ENCODE measurements around the gene CYLD. TPM values are rescaled to one million over a fixed set of nuclear protein-coding genes. Genes with fewer than 3 reads are reported as not detected.

The CYLD gene
- total RNA-seq, 1 donor from 2014 or later, result 33.2 TPM

DNA sequence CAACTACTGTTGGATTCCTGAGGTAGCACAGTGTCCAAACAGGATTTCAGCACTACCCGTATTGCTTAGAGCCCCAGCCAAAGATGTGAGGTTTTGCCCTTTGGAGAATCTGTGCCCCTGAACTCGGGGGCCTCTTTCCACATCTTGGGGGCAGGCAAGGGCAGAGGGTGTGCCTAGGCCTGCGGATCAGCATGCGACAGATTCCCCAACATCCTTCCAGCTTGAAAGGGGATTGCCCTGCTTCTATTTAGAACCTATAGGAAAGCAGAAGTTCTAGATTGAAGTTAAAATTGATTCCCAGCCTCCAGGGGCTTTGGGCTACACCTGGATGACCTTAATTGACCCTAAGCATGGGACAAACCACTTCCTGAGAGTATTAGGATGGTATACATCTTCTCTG lies 28.9 kb upstream of the CYLD start:
- Histone ChIP-seq H3K4me1 (peaks cover 0 to 8% of the 10 kb centered on the region in 2 donors), H3K9me3 (no peaks in the 10 kb centered on the region), H3K4me3 (no peak overlapping the region), H3K36me3 (no peaks in the 10 kb centered on the region), H3K27ac (no peak overlapping the region), H3K27me3 (no peaks in the 10 kb centered on the region)
- no peak for DNase-seq (ENCODE audit: low spot score in 2 of 2)
- intact Hi-C loops (cut with DNase I), result no loop called here
- TF ChIP-seq, protein P1, sequence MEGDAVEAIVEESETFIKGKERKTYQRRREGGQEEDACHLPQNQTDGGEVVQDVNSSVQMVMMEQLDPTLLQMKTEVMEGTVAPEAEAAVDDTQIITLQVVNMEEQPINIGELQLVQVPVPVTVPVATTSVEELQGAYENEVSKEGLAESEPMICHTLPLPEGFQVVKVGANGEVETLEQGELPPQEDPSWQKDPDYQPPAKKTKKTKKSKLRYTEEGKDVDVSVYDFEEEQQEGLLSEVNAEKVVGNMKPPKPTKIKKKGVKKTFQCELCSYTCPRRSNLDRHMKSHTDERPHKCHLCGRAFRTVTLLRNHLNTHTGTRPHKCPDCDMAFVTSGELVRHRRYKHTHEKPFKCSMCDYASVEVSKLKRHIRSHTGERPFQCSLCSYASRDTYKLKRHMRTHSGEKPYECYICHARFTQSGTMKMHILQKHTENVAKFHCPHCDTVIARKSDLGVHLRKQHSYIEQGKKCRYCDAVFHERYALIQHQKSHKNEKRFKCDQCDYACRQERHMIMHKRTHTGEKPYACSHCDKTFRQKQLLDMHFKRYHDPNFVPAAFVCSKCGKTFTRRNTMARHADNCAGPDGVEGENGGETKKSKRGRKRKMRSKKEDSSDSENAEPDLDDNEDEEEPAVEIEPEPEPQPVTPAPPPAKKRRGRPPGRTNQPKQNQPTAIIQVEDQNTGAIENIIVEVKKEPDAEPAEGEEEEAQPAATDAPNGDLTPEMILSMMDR (IDR thresholded peaks at IDR 0.05), result no peak

DNA sequence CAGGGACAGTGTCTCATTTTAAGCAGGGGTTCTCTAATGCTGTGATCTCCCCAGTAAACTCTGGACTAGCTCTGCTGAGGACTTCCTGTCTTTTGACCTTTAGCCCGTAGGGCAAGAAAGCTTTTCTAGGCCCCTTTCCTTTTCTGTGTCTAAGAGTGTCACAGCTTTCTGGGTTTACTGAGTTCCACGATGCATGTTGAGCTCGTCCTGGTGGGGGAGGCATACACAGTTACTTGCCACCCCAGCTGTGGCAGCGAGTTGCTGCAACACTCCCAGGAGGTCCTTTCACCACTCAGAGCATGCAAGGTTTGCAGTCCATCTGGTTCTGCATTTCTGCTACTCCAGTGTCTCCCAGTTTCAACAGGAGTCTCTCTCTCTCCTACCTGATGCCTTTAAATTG lies 24.8 kb upstream of the CYLD start:
- Histone ChIP-seq H3K9me3 (no peaks in the 10 kb centered on the region), H3K27ac (no peak overlapping the region), H3K4me3 (no peak overlapping the region), H3K27me3 (no peaks in the 10 kb centered on the region), H3K4me1 (peaks cover 0 to under 1% of the 10 kb centered on the region in 2 donors), H3K36me3 (no peaks in the 10 kb centered on the region)
- intact Hi-C loops (cut with DNase I), result no loop called here
- TF ChIP-seq, protein P1 (IDR thresholded peaks at IDR 0.05), result no peak
- DNase-seq (ENCODE audit: low spot score in 2 of 2), result no peak

DNA sequence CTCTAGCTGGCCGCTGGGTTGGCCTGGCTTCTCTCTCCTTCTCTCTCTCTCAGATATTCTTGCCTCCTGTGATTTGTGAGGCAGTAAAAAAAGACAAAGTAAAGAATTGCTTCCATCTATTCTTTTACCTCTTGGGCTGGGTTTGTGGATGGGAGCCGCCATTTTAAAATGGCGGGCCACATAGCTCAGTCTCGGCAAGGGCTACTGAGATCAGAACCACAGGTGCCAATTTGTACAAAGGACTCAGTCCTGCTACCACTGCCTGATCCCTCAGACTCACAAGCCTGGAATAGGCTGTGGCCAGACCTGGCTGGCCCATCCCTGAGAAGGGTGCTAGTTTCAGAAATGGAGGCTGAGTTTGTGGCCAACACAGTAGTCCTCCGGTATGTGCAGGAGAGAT lies 24.4 kb upstream of the CYLD start:
- TF ChIP-seq, protein P1 (IDR thresholded peaks at IDR 0.05), result no peak
- Histone ChIP-seq H3K27ac (no peak overlapping the region), H3K36me3 (no peaks in the 10 kb centered on the region), H3K9me3 (no peaks in the 10 kb centered on the region), H3K27me3 (no peaks in the 10 kb centered on the region), H3K4me1 (no peaks in the 10 kb centered on the region), H3K4me3 (no peak overlapping the region)
- no peak for DNase-seq (ENCODE audit: low spot score in 2 of 2)
- intact Hi-C loops (cut with DNase I), result no loop called here

DNA sequence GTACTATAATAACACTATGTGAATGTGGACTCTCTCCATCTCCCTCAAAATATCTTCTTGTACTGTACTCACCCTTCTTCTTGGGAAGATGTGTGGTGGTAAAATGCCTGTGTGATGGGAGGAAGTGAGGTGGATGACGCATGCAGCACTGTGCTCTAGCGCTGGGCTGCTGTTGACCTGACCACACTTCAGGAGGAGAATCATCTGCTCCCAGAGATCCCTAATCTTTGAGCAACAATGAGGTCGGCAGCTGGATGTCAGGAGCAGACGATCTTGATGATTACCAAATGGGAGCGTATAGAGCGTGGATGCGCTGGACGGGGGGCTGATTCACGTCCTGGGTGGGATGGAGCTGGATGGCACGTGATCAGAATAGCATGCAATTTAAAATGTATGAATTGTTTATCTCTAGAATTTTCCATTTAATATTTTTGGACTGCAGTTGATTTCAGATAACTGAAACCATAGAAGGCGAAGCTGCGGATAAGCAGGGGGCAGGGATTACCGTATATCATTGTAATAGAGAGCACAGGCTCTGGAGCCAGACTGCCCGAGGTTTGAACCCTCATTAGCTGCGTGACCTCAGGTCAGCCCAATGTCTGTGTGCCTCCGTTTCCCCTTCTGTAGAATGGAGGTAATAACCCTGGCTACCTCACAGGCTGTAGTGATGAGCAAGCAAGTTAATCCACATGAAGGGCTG lies 23.7 kb upstream of the CYLD start:
- Histone ChIP-seq H3K36me3 (no peaks in the 10 kb centered on the region), H3K4me1 (no peaks in the 10 kb centered on the region), H3K27ac (no peak overlapping the region), H3K9me3 (no peaks in the 10 kb centered on the region), H3K27me3 (no peaks in the 10 kb centered on the region), H3K4me3 (no peak overlapping the region)
- intact Hi-C loops (cut with DNase I), result no loop called here
- TF ChIP-seq, protein P1 (IDR thresholded peaks at IDR 0.05), result no peak
- DNase-seq (ENCODE audit: low spot score in 2 of 2), result no peak

DNA sequence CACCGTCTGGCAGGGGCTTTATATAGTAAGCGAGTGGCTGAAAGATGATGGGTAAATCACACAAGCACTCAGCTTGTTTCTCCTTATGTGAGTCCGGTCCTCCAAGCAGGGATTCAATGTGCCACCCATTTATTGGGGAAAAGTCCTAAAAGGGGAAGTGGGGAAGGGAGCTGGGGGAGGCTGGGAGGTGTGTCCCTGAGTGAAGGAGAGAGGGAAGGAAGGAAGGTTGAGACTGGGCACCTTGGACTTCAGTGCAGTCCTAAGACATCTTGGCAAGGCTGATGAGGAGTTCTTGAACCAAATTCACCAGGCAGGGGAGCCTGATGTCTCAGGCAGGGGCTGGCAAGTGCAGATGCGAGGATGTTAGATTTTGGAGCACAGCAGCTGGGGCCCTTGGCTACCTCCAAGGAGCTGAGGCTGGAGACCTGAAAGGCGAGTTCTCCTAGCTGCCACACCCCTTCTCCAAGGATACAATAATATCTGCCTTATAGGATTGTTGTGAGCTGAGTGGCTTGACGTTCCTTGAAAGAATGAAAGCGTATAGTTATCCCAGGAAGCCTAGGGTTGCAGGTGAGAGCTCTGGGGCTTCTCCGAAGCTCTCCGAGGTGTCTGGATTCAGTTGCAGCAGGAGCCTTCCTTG lies 23.0 kb upstream of the CYLD start:
- Histone ChIP-seq H3K36me3 (no peaks in the 10 kb centered on the region), H3K4me3 (no peak overlapping the region), H3K4me1 (no peaks in the 10 kb centered on the region), H3K27ac (no peak overlapping the region), H3K27me3 (no peaks in the 10 kb centered on the region), H3K9me3 (no peaks in the 10 kb centered on the region)
- TF ChIP-seq, protein P1 (IDR thresholded peaks at IDR 0.05), result no peak
- DNase-seq (ENCODE audit: low spot score in 2 of 2), result no peak
- intact Hi-C loops (cut with DNase I), result no loop called here

All from ascending aorta (tissue), 2 donors.